SHP77 treated with DMSO at 0.1 percent for 48 hours (cell line): Measurements from ENCODE around the gene SENP8.
A peak's percentile ranks its signal among the peaks of the same experiment; 100 is the strongest.
"Not testable (repeated sequence)": the region's sequence is repeated elsewhere in the genome, so short reads cannot be mapped to it uniquely, and the experiment has no call there.

Source experiments
- DNase-seq: peaks from one replicate; lab custom pipeline; 2025; lab: John Stamatoyannopoulos, UW

The SENP8 gene

GRCh38 chr15:72155635-72156616 lies 37.7 kb downstream of the SENP8 start:
- peak; percentile 68 for DNase-seq

- no peak for DNase-seq
These were observed 38.7 kb downstream of the SENP8 start for GRCh38 chr15:72156928-72157327.

- no peak for DNase-seq
These were observed 42.6 kb downstream of the SENP8 start for GRCh38 chr15:72160696-72161245.

- DNase-seq, result no peak
These were observed 43.3 kb downstream of the SENP8 start for GRCh38 chr15:72161361-72162132.

- DNase-seq, result no peak
These were observed 44.4 kb downstream of the SENP8 start for GRCh38 chr15:72162569-72162968.

- no peak for DNase-seq
These were observed 45.5 kb downstream of the SENP8 start for GRCh38 chr15:72163719-72164118.

- DNase-seq, result no peak
These were observed 48.7 kb downstream of the SENP8 start for GRCh38 chr15:72166716-72167417.

GRCh38 chr15:72167445-72167844 lies 49.2 kb downstream of the SENP8 start:
- no peak for DNase-seq

- DNase-seq, result no peak
These were observed 50.1 kb downstream of the SENP8 start for GRCh38 chr15:72168131-72168807.

- DNase-seq, result no peak
These were observed 50.6 kb downstream of the SENP8 start for GRCh38 chr15:72168808-72169190.

GRCh38 chr15:72169236-72169920 lies 51.2 kb downstream of the SENP8 start:
- no peak for DNase-seq

GRCh38 chr15:72169921-72170611 lies 51.9 kb downstream of the SENP8 start:
- no peak for DNase-seq

GRCh38 chr15:72170691-72171090 lies 52.5 kb downstream of the SENP8 start:
- no peak for DNase-seq

- DNase-seq, result not testable (repeated sequence)
These were observed 53.8 kb downstream of the SENP8 start for GRCh38 chr15:72171978-72172377.

GRCh38 chr15:72172796-72173195 lies 54.6 kb downstream of the SENP8 start:
- DNase-seq, result no peak

GRCh38 chr15:72173401-72173800 lies 55.2 kb downstream of the SENP8 start:
- DNase-seq, result no peak

- no peak for DNase-seq
These were observed 55.8 kb downstream of the SENP8 start for GRCh38 chr15:72173864-72174550.

- no peak for DNase-seq
These were observed 56.5 kb downstream of the SENP8 start for GRCh38 chr15:72174551-72175165.
